NCI-H2196 treated with DMSO at 0.1 percent for 48 hours (cell line): ENCODE measurements around the gene ZBTB7B.
"Not testable (repeated sequence)": the region's sequence is repeated elsewhere in the genome, so short reads cannot be mapped to it uniquely, and the experiment has no call there.

ENCODE experiments used
- DNase-seq: peaks from one replicate; lab custom pipeline; 2025; ENCODE audit not compliant: unreplicated experiment; lab: John Stamatoyannopoulos, UW

Gene ZBTB7B

DNA sequence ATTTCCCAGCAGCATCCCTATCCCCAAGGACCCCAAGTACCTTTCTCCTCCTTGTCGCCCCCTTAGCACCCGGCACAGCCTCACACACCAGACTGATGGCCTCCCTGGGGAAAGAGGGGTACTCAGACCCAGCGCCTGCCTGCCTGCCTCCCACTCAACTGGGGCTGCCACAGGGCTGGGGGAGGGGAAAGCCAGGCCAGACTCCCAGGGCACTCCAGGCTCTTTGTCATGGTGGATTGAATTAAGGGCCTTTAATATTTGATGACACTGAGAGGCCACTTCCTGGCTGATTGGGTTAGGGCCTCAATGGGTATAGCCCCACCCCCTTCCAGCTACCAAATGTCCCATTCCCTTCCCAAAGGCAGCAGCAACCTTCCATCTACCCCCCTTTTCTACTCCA is 33.9 kb upstream of the ZBTB7B start:
- DNase-seq, result no peak

DNA sequence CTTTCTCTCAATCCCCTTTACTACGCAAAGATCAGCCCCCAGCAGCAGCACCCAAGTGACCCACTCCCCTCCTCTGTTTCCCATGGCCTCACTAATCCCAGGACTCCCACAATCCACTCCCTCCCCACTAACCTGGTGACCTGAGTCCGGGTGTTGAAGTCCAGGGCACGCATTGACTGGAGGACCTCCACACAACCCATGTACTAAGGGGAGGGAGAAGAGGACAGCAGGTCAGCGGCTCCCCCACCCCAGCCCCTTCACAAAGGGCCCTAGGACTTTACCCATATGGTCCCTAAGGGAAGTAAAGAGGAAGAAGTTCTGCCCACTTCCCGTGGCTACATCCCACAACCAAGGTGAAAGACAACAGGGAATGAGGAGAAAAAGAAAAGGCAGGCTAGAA is 33.4 kb upstream of the ZBTB7B start:
- DNase-seq, result no peak

DNA sequence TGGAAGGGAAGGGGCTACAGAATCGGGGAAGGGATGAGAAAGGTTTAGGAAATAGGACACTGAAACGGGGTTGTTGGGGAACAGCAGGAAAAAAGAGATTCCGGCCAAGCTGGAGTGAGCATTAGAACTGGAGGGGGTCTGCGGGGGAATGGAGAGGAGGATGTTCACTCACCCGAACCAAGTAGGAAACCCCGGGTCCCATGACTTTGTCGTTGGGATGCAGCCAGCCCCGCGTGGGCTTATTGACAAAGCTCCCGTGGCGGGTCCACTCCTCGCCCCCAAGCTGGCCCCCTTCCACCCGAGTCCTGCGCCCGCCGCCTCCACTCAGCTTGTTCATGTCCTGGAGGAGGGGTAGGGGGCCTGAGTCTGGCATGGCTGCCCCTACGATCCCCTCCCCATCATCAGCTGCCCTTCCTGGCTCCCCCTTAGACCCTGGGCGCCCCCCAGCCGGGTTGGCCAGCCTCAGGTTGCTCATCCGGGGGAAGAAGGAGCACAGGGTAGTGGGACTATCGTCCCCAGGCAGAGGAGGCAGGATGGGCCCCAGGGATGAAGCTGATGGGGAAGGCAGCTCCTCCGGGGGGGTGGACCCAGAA is 32.6 kb upstream of the ZBTB7B start:
- DNase-seq, result no peak

DNA sequence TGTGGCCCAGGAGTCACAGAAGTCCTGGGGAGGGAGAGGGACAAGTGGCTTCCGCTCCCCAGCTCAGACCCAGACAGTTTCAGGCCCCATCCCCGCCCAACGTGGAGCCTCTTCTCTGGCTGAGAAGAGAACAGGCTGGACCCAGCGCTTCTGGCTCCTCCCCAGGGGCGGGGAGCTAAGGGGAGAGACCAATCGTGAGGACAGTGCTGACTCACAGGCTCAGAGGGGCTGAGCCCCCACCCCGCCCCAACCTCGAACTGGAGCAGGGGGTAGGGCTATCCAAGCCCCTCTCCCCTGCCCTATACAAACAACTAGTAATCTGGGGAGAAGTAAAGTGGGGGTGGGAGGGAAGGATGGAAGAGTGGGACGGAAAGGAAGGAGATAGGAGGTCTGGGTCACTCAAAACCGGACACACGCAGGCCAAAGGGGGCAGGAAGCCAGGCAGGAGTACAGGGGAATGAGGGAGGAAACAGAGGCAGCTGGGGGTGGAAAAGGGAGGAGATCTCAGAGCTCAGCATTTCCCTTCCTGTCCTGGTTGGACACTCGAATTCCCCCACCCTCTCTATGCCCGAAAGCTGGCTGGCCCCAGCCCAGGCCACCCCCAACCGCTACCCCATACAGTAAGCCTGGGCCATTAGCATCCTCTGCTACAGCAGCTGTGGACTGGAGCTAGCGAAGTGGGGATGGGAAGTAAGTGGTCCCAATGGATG is 31.8 kb upstream of the ZBTB7B start, which contains the start of gene SHC1:
TSS of gene SHC1 (minus strand) at position 117 of the 710 bp plus-strand sequence. CDS start 221 bp downstream, outside the sequence.
- peak; percentile 69 for DNase-seq

DNA sequence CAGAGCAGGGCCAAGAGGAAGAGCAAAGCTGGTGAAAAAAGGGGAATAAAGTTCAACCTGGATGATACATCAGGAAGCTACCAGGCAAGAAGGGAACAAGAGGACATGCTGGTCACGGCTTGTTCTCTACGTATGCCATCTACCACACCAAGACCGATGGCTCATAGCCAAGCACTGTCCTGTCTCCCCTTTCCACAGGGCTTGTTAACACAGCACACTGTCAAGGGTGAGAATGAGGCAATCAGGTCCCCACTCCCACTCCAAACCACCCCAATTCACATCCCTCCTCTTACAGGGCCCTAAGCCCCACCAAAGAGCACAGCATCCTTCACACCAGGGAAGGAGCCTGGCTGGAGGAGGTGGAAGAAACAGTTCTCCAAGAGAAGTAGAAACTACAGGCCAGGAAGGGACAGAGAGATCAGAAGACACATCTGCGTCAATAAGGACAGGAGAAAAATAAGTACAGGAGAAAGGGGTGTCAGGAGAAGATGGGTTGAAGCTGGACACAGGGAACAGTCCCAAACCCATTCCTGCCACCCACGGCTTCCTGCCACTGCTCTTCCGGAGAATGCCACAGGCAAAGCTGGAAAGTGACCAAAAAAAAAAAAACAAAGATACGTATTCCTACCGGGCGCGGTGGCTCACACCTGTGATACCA is 31.1 kb upstream of the ZBTB7B start:
- no peak for DNase-seq

DNA sequence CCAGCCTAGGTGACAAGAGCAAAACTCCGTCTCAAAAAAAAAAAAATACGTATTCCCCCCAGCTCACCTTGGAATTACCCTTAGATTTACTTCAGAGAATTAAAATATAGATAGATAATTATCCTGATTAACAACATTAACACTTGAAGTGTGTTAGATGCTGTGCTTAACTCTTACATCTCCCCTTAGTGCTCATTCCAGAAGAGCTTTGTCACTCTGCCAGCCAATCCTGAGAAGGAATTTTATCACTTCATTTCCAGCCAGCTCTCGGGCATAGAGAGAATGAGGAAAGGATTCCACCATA is 30.4 kb upstream of the ZBTB7B start:
- no peak for DNase-seq

DNA sequence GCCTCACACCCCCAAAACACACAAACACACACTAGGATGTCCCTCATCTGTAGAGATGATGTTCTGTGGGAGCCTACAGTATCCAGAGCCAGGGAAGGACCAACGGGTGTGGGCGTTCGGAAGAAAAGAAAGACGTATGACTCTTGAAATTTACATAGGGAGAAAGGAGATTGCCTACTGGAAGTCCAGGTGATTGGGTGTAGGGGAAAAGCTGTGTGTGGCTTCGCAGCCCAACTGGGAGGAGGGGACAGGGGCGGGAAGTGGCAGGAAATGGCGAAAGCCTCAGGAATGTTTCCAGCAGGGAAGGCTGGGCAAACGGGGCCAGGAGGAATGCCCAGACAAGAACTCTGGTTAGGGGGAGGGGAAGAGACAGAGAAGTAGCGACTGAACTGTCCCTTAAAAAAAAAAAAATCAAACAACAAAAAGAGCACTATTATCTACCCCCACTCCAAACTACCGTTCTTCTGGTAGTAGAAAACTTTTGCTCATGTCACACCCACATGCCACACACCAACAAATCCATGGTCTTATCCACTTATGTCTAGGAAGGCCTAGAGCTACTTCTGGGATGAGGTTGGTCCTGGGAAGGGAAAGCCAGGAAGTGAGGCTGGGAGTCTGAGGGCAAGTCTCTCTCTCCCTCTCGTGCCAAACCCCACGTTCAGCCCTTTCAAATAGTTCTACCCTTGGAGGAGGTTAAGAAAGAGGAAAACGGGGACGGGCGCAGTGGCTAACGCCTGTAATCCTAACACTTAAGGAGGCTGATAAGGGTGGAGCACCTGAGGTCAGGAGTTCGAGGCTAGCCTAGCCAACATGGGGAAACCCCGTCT is 29.9 kb upstream of the ZBTB7B start:
- DNase-seq, result peak; percentile 35

DNA sequence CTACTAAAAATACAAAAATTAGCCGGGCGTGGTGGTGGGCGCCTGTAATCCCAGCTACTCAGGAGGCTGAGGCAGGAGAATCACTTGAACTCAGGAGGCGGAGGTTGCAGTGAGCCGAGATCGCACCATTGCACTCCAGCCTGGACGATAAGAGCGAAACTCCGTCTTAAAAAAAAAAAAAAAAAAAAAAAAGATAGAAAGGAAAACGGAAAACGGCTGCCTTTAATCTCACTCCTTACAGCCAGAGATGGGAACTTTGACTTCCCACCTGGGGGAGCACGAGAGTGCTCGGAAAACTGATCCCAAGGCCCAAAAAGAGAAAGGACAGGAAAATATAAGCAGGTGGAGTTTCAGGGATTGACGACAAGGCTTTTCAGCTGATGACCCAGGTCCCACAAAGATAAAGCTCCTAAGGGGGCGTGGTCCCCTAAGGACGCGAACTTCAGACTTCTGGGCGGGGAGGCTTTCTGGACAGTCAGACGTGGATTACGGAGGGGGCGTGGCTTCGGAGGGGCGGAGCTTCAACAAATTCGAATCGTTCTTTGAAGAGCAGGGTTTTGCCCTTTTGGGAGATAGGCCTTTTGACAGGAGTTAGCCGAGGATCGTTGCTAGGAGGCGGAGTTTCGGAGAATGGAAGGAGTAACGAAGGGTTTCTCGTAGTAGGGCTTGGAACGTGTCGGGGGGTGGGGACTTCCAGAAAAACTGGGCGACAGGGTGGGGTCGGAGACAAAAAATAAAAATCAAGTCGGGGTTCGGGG is 29.1 kb upstream of the ZBTB7B start:
- DNase-seq, result peak; percentile 89

DNA sequence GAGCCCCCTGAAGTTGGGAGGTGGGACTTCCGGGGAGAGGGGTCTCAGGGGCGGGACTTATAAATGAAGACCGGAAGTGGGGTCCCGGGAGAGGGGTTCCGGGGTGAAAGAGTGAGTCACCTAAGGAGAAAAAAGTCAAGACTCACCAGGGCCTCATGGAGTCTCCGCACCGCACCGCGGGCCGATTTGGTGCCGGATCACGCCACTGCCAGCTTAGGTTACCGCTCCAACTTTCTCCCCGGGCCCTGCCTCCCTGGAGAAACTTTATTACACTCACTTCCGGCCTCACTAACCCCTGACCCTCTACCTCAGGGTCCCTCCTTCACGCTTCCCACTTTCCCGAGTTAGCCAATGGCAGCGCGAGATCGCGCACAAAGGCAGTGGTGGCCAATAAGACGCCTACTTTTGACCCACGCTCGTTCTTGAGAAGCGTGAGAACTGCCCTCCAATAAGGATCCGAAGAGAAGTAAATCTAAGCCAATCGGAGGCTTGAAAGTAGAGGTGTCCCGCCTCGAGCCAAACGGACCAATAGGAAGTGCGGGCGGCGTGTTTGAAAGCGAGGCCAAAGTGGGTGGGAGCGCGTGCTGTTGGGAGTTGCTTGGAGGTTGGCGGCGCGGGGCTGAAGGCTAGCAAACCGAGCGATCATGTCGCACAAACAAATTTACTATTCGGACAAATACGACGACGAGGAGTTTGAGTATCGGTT is 28.3 kb upstream of the ZBTB7B start, which contains the start of gene CKS1B:
TSS of gene CKS1B (plus strand) at position 580 of the 706 bp plus-strand sequence. CDS start at position 645, 65 bp downstream.
- peak; percentile 99 for DNase-seq

DNA sequence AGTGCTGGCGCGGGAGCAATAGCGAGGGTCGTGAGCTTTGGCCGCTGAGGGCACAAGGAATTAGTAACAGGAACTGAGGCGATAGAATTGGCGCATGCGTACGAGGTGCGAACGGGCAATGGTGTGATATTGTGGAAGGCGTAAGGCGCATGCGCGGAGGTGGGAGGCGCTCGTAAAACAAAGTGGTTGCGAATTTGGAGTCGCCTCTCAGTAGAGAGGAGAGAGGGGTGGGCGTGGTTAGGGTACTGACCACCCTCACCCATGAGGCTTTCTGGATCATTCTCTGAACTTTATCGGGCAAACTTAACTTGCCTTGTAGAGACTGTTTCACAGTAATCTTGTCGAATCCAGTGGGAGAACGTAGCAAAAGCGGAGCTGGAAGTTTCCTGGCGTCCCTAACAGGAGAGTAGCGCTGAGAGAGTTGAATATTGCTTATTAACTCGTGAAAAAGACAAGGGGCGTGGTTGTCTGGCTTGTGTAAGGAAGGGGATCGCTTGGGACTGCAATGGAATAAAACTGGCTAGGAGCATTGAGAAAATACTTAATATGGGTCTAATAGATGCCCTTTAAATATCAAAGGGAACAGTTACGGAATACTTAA is 27.7 kb upstream of the ZBTB7B start:
- peak; percentile 94 for DNase-seq

DNA sequence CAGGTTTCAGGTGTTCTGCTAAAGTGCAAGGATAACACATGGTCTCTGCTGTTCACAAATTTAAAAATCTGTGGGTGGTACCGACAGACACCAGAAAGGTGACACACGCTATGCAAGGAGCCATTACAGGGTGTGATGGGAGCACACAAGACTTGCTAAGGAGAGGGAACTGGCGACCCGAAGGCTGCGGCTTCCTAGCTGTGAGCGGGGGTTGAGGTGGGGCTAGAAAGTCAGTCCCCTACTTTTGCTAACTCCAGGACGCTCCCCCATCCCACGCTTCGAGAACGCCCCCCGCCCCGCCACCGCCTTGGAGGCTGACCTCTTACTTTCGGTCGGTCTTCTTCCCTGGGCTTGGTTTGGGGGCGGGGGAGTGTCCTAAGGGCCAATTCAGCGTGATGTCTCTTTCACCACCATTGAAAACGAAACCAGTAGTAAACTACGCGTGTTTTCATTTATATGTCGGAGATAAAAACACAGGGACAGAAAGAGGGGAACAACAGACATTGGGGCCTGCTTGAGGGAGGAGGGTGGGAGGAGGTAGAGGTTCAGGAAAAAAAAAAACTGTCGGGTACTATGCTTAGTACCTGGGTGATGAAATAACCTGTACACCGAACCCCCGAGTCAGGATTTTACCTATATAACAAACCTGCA is 27.1 kb upstream of the ZBTB7B start:
- DNase-seq, result no peak

DNA sequence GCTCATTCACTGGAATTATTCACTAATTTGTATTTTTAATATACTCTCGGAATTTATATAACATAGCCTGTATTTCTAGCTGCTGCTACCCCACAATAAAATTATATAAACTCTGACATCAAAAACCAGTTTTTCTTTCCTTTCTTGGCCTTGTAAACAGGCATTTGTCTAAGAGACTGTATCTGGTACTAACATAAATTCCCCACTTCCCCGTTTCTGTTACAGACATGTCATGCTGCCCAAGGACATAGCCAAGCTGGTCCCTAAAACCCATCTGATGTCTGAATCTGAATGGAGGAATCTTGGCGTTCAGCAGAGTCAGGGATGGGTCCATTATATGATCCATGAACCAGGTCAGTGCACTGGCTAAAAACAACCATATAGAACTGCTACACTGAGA is 24.8 kb upstream of the ZBTB7B start:
- not testable (repeated sequence) for DNase-seq

DNA sequence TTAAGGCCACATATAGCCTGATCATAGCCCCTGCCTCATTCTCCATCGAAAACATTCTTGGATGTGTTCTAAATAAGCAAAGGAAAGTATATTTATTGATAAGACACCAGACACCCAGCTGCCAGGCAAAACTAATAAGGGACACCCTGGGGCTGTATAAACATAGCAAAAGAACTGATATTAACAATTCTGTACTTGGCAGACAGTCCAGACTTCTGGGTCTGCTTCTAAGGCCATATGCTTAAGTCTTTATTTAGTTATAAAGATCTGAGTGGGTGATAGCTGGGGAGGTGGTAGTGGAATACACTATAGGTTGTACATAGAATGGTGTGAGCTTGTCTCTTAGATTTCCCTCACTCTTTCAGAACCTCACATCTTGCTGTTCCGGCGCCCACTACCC is 24.2 kb upstream of the ZBTB7B start:
- no peak for DNase-seq

DNA sequence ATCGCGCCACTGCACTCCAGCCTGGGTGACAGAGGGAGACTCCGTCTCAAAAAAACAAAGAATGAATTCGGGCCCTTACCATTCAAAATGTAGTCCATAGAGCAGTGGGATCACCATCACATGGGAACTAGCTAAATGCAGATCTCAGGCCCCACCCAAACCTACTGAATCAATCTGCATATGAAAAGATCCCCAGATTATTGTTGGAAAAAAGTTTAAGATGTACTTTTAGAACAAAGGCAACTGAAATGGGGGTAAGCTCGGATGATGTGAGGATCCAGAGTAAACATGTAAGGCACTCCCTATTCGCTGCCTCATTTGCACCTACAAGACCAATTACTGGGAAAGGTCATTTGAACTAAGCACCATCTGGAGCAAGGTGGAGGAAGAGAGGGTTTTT is 20.3 kb upstream of the ZBTB7B start:
- no peak for DNase-seq

DNA sequence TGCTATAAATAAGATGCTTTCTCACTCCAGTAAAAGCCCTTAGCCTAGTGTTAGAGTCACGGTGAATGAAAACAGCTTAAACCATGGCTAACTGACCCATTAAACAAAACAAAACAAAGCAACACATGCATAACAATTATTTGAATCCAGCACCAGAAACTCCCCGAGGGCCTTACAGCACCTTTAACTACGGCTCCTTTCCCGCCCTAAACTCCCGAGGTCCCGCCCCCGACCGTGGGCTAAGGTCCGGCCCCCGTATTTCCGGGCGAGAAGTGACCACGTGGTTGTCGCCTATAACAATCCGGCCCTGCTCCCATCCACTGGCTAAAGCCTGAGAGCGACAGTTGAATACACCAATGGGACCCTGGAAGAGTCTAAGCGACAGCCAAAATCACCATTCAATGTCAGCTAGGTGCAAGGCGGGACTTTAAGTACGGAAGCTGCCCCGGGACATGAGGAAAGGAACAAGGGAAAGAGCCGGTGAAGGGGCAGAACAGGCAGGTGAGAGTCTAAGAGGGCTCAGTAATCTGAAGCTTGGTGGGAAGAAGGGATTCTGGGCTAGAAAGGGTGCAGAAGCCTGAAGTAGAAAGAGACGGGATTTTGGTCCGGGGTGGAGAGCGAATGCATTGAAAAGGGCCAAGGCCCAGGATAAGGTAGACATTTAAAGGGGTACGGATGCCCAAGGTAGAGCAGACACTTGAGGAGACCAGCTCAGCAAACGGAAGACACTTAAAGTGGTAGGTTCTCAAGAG is 19.5 kb upstream of the ZBTB7B start, which contains the start of gene FLAD1:
TSS of gene FLAD1 (plus strand) at position 448 of the 752 bp plus-strand sequence. CDS start 351 bp downstream, outside the sequence.
- DNase-seq, result peak; percentile 99

DNA sequence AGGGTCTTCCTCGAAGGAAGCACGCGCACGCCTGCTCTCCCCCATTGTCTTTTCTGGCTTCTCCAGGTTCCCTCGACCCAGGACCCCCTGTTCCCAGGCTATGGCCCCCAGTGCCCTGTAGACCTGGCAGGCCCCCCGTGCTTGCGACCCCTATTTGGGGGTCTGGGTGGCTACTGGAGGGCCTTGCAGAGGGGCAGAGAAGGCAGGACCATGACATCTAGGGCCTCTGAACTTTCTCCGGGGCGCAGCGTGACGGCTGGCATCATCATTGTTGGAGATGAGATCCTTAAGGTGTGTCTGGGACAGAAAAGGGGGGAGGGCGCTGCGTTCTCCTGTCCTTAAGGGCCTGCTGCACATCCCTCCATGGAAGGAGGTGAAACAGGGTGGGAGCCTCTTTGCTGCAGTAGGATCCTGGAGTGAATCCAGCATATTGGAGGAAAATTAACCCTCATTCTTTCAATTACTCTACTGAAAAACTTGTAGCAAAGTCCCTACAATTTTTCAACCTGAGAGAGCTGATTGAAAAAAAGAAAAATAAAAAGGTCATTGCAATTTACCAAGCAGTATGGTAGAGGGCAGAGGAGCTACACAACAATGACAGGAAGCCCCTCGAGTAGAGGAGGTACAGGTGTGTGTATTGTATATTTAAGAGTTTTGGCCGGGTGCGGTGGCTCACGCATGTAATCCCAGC is 18.7 kb upstream of the ZBTB7B start:
- DNase-seq, result no peak

DNA sequence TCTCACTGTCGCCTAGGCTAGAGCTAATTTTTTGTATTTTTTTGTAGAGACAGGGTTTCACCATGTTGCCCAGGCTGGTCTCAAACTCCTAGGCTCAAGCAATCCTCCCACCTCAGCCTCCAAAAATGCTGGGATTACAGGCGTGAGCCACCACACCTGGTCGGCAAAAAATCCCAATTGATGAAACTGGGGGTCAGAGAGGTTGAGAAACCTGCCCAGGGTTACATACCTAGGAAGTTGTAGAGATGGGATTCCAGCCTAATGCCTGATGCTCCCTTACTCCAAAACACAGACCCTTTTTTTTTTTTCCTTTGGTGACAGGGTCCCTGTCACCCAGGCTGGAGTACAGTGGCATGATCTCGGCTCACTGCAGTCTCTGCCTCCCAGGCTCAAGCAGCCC is 15.9 kb upstream of the ZBTB7B start:
- DNase-seq, result not testable (repeated sequence)

DNA sequence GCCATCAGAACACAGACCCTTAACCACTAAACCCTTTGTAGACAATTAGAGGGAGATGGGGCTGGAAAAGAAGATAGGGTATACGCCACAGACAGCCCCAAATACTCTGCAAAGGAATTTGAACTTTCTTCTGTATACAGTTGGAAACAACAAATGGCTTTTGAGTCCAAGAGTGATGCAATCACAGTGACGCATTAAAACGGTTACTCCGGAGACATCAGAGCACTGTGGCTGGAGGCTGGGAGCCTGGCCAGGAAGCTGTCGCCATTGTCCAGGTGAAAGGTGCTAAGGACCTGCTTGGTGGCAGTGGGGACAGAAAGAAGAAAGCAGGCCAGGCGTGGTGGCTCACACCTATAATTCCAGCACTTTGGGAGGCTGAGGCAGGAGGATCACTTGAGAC is 15.3 kb upstream of the ZBTB7B start:
- DNase-seq, result no peak
